Measurements from ENCODE around the gene OAT.

OAT gene

DNA sequence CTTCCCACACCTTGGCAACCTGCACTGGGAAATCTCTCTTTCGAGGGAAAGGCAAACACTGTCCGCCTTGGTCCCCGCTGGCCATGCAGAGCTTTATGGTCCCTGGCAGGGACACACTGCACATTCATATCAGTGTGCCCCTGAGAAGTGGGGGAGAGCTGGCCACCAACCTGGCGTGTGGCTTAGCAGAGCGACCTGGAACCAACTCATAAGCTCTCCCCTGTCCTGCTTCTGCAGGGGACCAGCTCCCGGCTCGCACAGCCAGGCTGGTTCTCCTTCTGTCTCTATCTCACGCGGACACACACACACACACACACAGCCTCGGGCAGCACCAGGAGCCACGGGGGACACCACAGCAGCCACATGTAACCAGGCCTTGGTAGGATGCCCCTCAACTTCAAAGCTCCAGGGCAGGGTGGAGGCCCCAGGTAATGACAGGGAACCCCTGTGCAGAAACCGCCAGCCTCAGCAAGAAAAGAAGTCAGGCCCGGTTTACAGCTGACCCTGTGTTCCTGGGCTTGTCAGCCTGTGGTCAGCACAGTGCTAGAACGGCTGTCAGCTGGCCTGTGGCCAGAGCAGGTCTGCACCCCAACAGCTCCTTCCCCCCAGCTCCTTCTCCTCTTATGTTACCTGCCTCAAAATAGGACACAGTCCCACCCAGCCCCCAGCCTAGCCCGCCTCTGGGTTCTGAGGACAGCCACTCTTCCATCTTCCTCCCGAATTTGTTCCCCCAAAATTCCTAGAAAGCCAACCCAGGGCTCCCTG, 69.3 kb downstream of the OAT start:
- no peak for DNase-seq (ENCODE audit: low read depth)
- TF ChIP-seq, protein P1, sequence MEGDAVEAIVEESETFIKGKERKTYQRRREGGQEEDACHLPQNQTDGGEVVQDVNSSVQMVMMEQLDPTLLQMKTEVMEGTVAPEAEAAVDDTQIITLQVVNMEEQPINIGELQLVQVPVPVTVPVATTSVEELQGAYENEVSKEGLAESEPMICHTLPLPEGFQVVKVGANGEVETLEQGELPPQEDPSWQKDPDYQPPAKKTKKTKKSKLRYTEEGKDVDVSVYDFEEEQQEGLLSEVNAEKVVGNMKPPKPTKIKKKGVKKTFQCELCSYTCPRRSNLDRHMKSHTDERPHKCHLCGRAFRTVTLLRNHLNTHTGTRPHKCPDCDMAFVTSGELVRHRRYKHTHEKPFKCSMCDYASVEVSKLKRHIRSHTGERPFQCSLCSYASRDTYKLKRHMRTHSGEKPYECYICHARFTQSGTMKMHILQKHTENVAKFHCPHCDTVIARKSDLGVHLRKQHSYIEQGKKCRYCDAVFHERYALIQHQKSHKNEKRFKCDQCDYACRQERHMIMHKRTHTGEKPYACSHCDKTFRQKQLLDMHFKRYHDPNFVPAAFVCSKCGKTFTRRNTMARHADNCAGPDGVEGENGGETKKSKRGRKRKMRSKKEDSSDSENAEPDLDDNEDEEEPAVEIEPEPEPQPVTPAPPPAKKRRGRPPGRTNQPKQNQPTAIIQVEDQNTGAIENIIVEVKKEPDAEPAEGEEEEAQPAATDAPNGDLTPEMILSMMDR (IDR thresholded peaks at IDR 0.05; ENCODE audit: low read length, missing control alignments), result no peak
- no peak overlapping the region for H3K4me3 ChIP-seq (replicated peaks; ENCODE audit: low read depth, low read length)

- H3K4me3 ChIP-seq (replicated peaks; ENCODE audit: low read depth, low read length), result no peak overlapping the region
- DNase-seq (ENCODE audit: low read depth), result no peak
- TF ChIP-seq, protein P1 (IDR thresholded peaks at IDR 0.05; ENCODE audit: low read length, missing control alignments), result no peak
Observed at GRCh38 chr10:124348801-124349200, 69.9 kb downstream of the OAT start.

DNA sequence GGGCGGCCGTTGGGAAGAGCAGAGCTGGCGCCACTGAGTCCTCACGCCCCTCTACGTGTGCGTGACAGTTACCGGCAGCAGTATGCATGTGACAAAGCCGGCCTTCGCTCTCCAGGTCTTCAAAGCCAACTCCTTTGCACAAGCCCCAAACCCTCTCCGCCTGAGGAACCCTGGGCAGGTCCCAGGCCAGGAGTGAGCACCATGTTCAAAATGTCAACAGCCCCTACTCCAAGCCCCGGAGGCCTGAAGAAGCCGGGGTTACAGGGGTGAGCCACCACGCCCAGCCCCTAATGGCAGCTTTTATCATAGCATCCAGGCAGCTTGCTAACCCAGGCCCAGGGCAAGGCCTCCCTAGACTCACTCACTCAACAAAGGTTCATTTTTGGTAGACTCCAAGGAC, 70.8 kb downstream of the OAT start:
- DNase-seq (ENCODE audit: low read depth), result no peak
- TF ChIP-seq, protein P1 (IDR thresholded peaks at IDR 0.05; ENCODE audit: low read length, missing control alignments), result no peak
- no peak overlapping the region for H3K4me3 ChIP-seq (replicated peaks; ENCODE audit: low read depth, low read length)

All from fibroblast of pulmonary artery (primary cell).